ENCODE results near the gene ANKIB1. TPM values are rescaled to one million over a fixed set of nuclear protein-coding genes. Genes with fewer than 3 reads are reported as not detected.
"Not testable (repeated sequence)": the region's sequence is repeated elsewhere in the genome, so short reads cannot be mapped to it uniquely, and the experiment has no call there.

The ANKIB1 gene
- polyA plus RNA-seq, 2 of the 4 experiments (the other 2 are of a cell fraction) = 20.7 to 59.5 TPM

- Histone ChIP-seq H3K9me3 (no peaks in the 10 kb centered on the region), H3K4me2 (no peak overlapping the region), H3K27ac (no peak overlapping the region), H3K4me3 (no peak overlapping the region), H3K4me1 (peaks cover 11% of the 10 kb centered on the region; the same call in 2 of the 3 replicates)
- FAIRE-seq (no peak), ATAC-seq (no peak), DNase-seq (ENCODE audit: low read depth in 1 of 2, low spot score in 1 of 2) (no peak)
- TF ChIP-seq NR3C1 (IDR thresholded peaks at IDR 0.05) = no peak
- peak; percentile 52 for TF ChIP-seq MAFK (IDR thresholded peaks at IDR 0.05; ENCODE audit: partially characterized antibody)
- CTCF ChIA-PET = no interaction called here
- POLR2A ChIA-PET = no interaction called here
Observed at GRCh38 chr7:92250603-92251002, 4.8 kb downstream of the ANKIB1 start.

- ChIA-PET CTCF (no interaction called here), POLR2A (no interaction called here)
- ATAC-seq (no peak), FAIRE-seq (no peak), DNase-seq (ENCODE audit: low read depth in 1 of 2, low spot score in 1 of 2) (no peak)
- Histone ChIP-seq H3K4me3 (no peak overlapping the region), H3K27ac (no peak overlapping the region), H3K4me1 (peaks cover 11% of the 10 kb centered on the region; the same call in 2 of the 3 replicates), H3K9me3 (no peaks in the 10 kb centered on the region), H3K4me2 (no peak overlapping the region)
- 81% methylated on average over 1 of the region's 1 CpG for WGBS (ENCODE audit: missing lambda C conversion rate)
- TF ChIP-seq RCOR1 (IDR thresholded peaks at IDR 0.05; ENCODE audit: low read depth, low read length) = no peak
- no peak for TF ChIP-seq EHF (CRISPR knock-in tag; IDR thresholded peaks at IDR 0.05)
- no peak for TF ChIP-seq FOXS1 (CRISPR knock-in tag; IDR thresholded peaks at IDR 0.05)
Observed at GRCh38 chr7:92251181-92251580, 5.4 kb downstream of the ANKIB1 start.

GRCh38 chr7:92253251-92253650 lies 7.5 kb downstream of the ANKIB1 start:
- DNase-seq (ENCODE audit: low read depth in 1 of 2, low spot score in 1 of 2) (no peak), FAIRE-seq (no peak), ATAC-seq (no peak)
- WGBS (ENCODE audit: missing lambda C conversion rate) = 90% methylated on average over 1 of the region's 1 CpG
- H3K4me1 ChIP-seq = peaks cover under 1% of the 10 kb centered on the region; the same call in 2 of the 3 replicates
- no peak overlapping the region for H3K4me3 ChIP-seq
- TF ChIP-seq HDAC2 (IDR thresholded peaks at IDR 0.05) (no peak), USF2 (IDR thresholded peaks at IDR 0.05) (no peak), POLR2A (IDR thresholded peaks at IDR 0.05; ENCODE audit: low read length) (no peak), HMGXB4 (CRISPR knock-in tag; IDR thresholded peaks at IDR 0.05; ENCODE audit: borderline replicate concordance) (no peak), FOXS1 (CRISPR knock-in tag; IDR thresholded peaks at IDR 0.05) (no peak), ATOH8 (CRISPR knock-in tag; IDR thresholded peaks at IDR 0.05; ENCODE audit: low read depth) (no peak), ZFP36 (IDR thresholded peaks at IDR 0.05; ENCODE audit: borderline replicate concordance, partially characterized antibody) (no peak), ZC3H11A (IDR thresholded peaks at IDR 0.05) (no peak), BHLHE40 (IDR thresholded peaks at IDR 0.05; ENCODE audit: low read depth, low read length) (no peak)
- ChIA-PET CTCF (interaction anchor here (0.6 to 0.8 kb wide), 2 partner anchors 25 to 54 kb away, joined by 3 read pairs; no protein-coding TSS in a partner anchor), POLR2A (no interaction called here)
- no peak overlapping the region for H3K4me2 ChIP-seq
- no peaks in the 10 kb centered on the region for H3K9me3 ChIP-seq
- H3K27ac ChIP-seq = no peak overlapping the region

- CTCF ChIA-PET = interaction anchor here (1.7 kb wide), 1 partner anchor 8 kb away, joined by 6 read pairs; the partner anchor contains the start of genes ANKIB1 and KRIT1
- POLR2A ChIA-PET; H3K4me1 ChIP-seq; H3K4me3 ChIP-seq; H3K4me2 ChIP-seq; FAIRE-seq; H3K9me3 ChIP-seq; ATAC-seq; DNase-seq (ENCODE audit: low read depth in 1 of 2, low spot score in 1 of 2); H3K27ac ChIP-seq: not testable (repeated sequence)
- WGBS (ENCODE audit: missing lambda C conversion rate) = 74% methylated on average over 1 of the region's 1 CpG
Observed at GRCh38 chr7:92254800-92255199, 9.0 kb downstream of the ANKIB1 start.

GRCh38 chr7:92255308-92255707 lies 9.5 kb downstream of the ANKIB1 start:
- CTCF ChIA-PET = interaction anchor here (1.7 kb wide), 1 partner anchor 9 kb away, joined by 6 read pairs; the partner anchor contains the start of genes ANKIB1 and KRIT1
- Histone ChIP-seq H3K4me3 (no peak overlapping the region), H3K27ac (no peak overlapping the region), H3K4me1 (peaks cover 8% of the 10 kb centered on the region), H3K9me3 (no peaks in the 10 kb centered on the region), H3K4me2 (no peak overlapping the region)
- POLR2A ChIA-PET = no interaction called here
- DNase-seq (ENCODE audit: low read depth in 1 of 2, low spot score in 1 of 2) = no peak
- ATAC-seq = no peak
- WGBS (ENCODE audit: missing lambda C conversion rate) = 73% methylated on average over 4 of the region's 4 CpGs
- TF ChIP-seq MAFK (IDR thresholded peaks at IDR 0.05; ENCODE audit: partially characterized antibody) (peak; percentile 10), FOSL2 (IDR thresholded peaks at IDR 0.05) (no peak), FOSL2 (CRISPR knock-in tag; IDR thresholded peaks at IDR 0.05) (no peak)
- no peak for FAIRE-seq

Measured in A549 (cell line).